ENCODE data around the gene SIGLECL1.
"Not testable (repeated sequence)": the region's sequence is repeated elsewhere in the genome, so short reads cannot be mapped to it uniquely, and the experiment has no call there.

The SIGLECL1 gene

GRCh38 chr19:51250786-51251467 is at the start of gene SIGLECL1:
TSS of gene SIGLECL1 (plus strand) at chr19:51251080. CDS start at chr19:51264073, 12,993 bp downstream.
- Histone ChIP-seq H3K9ac (no peak within 1 kb of the TSS), H4K20me1 (no peaks in the 10 kb centered on the region), H3K4me1 (peaks cover 0 to 72% (median 34%) of the 10 kb centered on the region in 10 experiments; a peak in 16 of 20 replicates), H3K9me3 (replicated peaks in 1 of 11) (peaks cover 11 to 35% (median 15%) of the 10 kb centered on the region in 11 experiments), H3K36me3 (0 out of 22 replicates have a peak, but pooled peaks cover 0 to 7% (median 0%) of the 10 kb centered on the region in 11 experiments), H3K4me3 (no peak within 1 kb of the TSS), H3K4me2 (peak within 1 kb of the TSS in 3 of 11 experiments; percentile 14 to 85 (median 35); a peak in 2 of 22 replicates), H3K27ac (no peak within 1 kb of the TSS; a peak in 1 of 22 replicates), H3K27me3 (no peaks in the 10 kb centered on the region)
- no peak for TF ChIP-seq Cebpa-rat (IDR thresholded peaks at IDR 0.05)

GRCh38 chr19:51201712-51202111 is 49.2 kb upstream of the SIGLECL1 start:
- Histone ChIP-seq H3K4me3 (no peak overlapping the region), H3K27me3 (no peaks in the 10 kb centered on the region), H3K4me2 (peak overlapping the region; percentile 37 to 85 (median 76)), H3K9me3 (replicated peaks in 1 of 11) (no peaks in the 10 kb centered on the region), H3K4me1 (peaks cover 34 to 55% (median 46%) of the 10 kb centered on the region in 10 experiments), H3K27ac (peak overlapping the region in 6 of 11 experiments; percentile 1 to 48 (median 37); a peak in 6 of 22 replicates), H3K9ac (peak overlapping the region in 3 of 11 experiments; percentile 7 to 27 (median 13); a peak in 1 of 22 replicates), H3K36me3 (no peaks in the 10 kb centered on the region), H4K20me1 (no peaks in the 10 kb centered on the region)
- TF ChIP-seq Cebpa-rat (IDR thresholded peaks at IDR 0.05), result no peak

GRCh38 chr19:51203916-51204315 is 47.0 kb upstream of the SIGLECL1 start:
- no peak overlapping the region for H3K4me3 ChIP-seq
- H3K9ac ChIP-seq, result no peak overlapping the region
- H3K4me2 ChIP-seq, result peak overlapping the region; percentile 40 to 83 (median 66); a peak in 21 of 22 replicates
- peak overlapping the region in 8 of 11 experiments; percentile 0 to 48 (median 36); a peak in 9 of 22 replicates for H3K27ac ChIP-seq
- no peaks in the 10 kb centered on the region for H4K20me1 ChIP-seq
- TF ChIP-seq Cebpa-rat (IDR thresholded peaks at IDR 0.05), result no peak
- H3K36me3 ChIP-seq, result no peaks in the 10 kb centered on the region
- no peaks in the 10 kb centered on the region for H3K27me3 ChIP-seq
- H3K4me1 ChIP-seq, result peaks cover 34 to 72% (median 50%) of the 10 kb centered on the region in 10 experiments
- H3K9me3 ChIP-seq (replicated peaks in 1 of 11), result no peaks in the 10 kb centered on the region

GRCh38 chr19:51204321-51204720 is 46.6 kb upstream of the SIGLECL1 start:
- Histone ChIP-seq H3K9ac (no peak overlapping the region), H3K36me3 (no peaks in the 10 kb centered on the region), H3K4me2 (peak overlapping the region; percentile 40 to 83 (median 66); a peak in 21 of 22 replicates), H3K9me3 (replicated peaks in 1 of 11) (no peaks in the 10 kb centered on the region), H4K20me1 (no peaks in the 10 kb centered on the region), H3K27me3 (no peaks in the 10 kb centered on the region), H3K4me3 (no peak overlapping the region), H3K27ac (peak overlapping the region in 8 of 11 experiments; percentile 0 to 48 (median 36); a peak in 9 of 22 replicates), H3K4me1 (peaks cover 34 to 72% (median 50%) of the 10 kb centered on the region in 10 experiments)
- TF ChIP-seq Cebpa-rat (IDR thresholded peaks at IDR 0.05), result no peak

GRCh38 chr19:51207747-51208146 is 43.1 kb upstream of the SIGLECL1 start:
- no peak for TF ChIP-seq Cebpa-rat (IDR thresholded peaks at IDR 0.05)
- no peaks in the 10 kb centered on the region for H3K9me3 ChIP-seq (replicated peaks in 1 of 11)
- no peak overlapping the region for H3K27ac ChIP-seq
- no peaks in the 10 kb centered on the region for H3K27me3 ChIP-seq
- H3K4me2 ChIP-seq, result peak overlapping the region in 6 of 11 experiments; percentile 18 to 61 (median 41); a peak in 10 of 22 replicates
- H3K9ac ChIP-seq, result no peak overlapping the region
- H4K20me1 ChIP-seq, result no peaks in the 10 kb centered on the region
- H3K4me3 ChIP-seq, result no peak overlapping the region
- peaks cover 27 to 74% (median 53%) of the 10 kb centered on the region in 10 experiments for H3K4me1 ChIP-seq
- no peaks in the 10 kb centered on the region for H3K36me3 ChIP-seq

GRCh38 chr19:51210191-51210784 is 40.6 kb upstream of the SIGLECL1 start:
- Histone ChIP-seq H3K9me3 (replicated peaks in 1 of 11) (peaks cover 7 to 11% (median 8%) of the 10 kb centered on the region in 11 experiments; a peak in 16 of 22 replicates), H3K36me3 (peaks cover 0 to 5% (median 0%) of the 10 kb centered on the region in 11 experiments; a peak in 2 of 22 replicates), H3K9ac (0 out of 22 replicates have a peak overlapping the region, but pooled peaks of 2 of the 11 experiments have one; percentile 23 to 24), H3K27me3 (no peaks in the 10 kb centered on the region), H3K4me3 (no peak overlapping the region), H4K20me1 (no peaks in the 10 kb centered on the region), H3K4me2 (peak overlapping the region; percentile 51 to 85 (median 76)), H3K27ac (peak overlapping the region in 10 of 11 experiments; percentile 29 to 75 (median 63); a peak in 17 of 22 replicates), H3K4me1 (peaks cover 10 to 64% (median 40%) of the 10 kb centered on the region in 10 experiments)
- TF ChIP-seq Cebpa-rat (IDR thresholded peaks at IDR 0.05), result no peak

GRCh38 chr19:51210874-51211361 is 40.0 kb upstream of the SIGLECL1 start:
- H4K20me1 ChIP-seq, H3K27me3 ChIP-seq, H3K36me3 ChIP-seq: not testable (repeated sequence)
- peaks cover 10 to 64% (median 40%) of the 10 kb centered on the region in 10 experiments for H3K4me1 ChIP-seq
- H3K4me3 ChIP-seq, result peak overlapping the region in 2 of 10 experiments; percentile 31 to 34; a peak in 2 of 20 replicates
- peak overlapping the region; percentile 4 to 75 (median 62); a peak in 20 of 22 replicates for H3K27ac ChIP-seq
- H3K4me2 ChIP-seq, result peak overlapping the region; percentile 51 to 85 (median 76)
- H3K9ac ChIP-seq, result peak overlapping the region in 4 of 11 experiments; percentile 23 to 50 (median 28); a peak in 4 of 22 replicates
- peaks cover 7 to 14% (median 9%) of the 10 kb centered on the region in 11 experiments; a peak in 17 of 22 replicates for H3K9me3 ChIP-seq (replicated peaks in 1 of 11)

GRCh38 chr19:51211833-51212232 is 39.0 kb upstream of the SIGLECL1 start:
- no peaks in the 10 kb centered on the region for H3K27me3 ChIP-seq
- H4K20me1 ChIP-seq, result no peaks in the 10 kb centered on the region
- TF ChIP-seq Cebpa-rat (IDR thresholded peaks at IDR 0.05), result no peak
- H3K4me1 ChIP-seq, result peaks cover 10 to 61% (median 39%) of the 10 kb centered on the region in 10 experiments
- H3K9me3 ChIP-seq (replicated peaks in 1 of 11), result peaks cover 7 to 14% (median 9%) of the 10 kb centered on the region in 11 experiments; a peak in 17 of 22 replicates
- 0 out of 22 replicates have a peak overlapping the region, but pooled peaks of 1 of the 11 experiments have one; percentile 31 for H3K9ac ChIP-seq
- H3K4me2 ChIP-seq, result peak overlapping the region in 7 of 11 experiments; percentile 64 to 85 (median 79); a peak in 14 of 22 replicates
- peaks cover 0 to 5% (median 0%) of the 10 kb centered on the region in 11 experiments; a peak in 2 of 22 replicates for H3K36me3 ChIP-seq
- peak overlapping the region in 6 of 11 experiments; percentile 60 to 74 (median 68); a peak in 9 of 22 replicates for H3K27ac ChIP-seq
- H3K4me3 ChIP-seq, result 0 out of 20 replicates have a peak overlapping the region, but pooled peaks of 1 of the 10 experiments have one; percentile 34

Measured in BLaER1 treated with 17β-estradiol and CSF1 and Interleukin-3, amounts not matched to agents 10 nM and 100 nM (cell line).